Measurements from ENCODE around the gene PSMA1. TPM values are rescaled to one million over a fixed set of nuclear protein-coding genes. Genes with fewer than 3 reads are reported as not detected.

The PSMA1 gene
- total RNA-seq, 2 donors from 2014 or later = 68.7 to 135 TPM

DNA sequence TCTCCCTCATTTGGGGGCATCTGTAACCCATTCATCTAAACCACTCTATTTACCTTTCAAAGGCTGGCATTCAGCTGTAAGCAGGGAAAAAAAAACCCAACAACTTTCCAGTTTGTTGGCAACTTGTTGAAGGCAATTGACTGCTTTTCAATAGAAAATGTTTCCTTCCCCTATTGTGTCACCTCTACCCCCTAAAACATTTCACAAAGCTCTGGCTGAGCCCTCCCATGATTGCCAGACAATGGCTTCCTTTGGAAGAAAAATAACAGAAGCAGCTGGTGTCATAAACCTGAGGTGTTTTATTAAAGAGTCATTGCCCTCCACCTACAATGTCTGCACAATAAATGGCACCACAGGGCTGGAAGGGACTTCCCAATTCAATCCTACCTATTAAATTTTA is 22.1 kb upstream of the PSMA1 start:
- DNase-seq (ENCODE audit: low spot score) = no peak
- Histone ChIP-seq H3K4me1 (replicated peaks) (no peaks in the 10 kb centered on the region), H3K27ac (no peak overlapping the region), H3K36me3 (no peaks in the 10 kb centered on the region), H3K9me3 (no peaks in the 10 kb centered on the region), H3K4me3 (no peak overlapping the region), H3K27me3 (replicated peaks; ENCODE audit: insufficient read depth) (no peaks in the 10 kb centered on the region)
- TF ChIP-seq, protein P1, sequence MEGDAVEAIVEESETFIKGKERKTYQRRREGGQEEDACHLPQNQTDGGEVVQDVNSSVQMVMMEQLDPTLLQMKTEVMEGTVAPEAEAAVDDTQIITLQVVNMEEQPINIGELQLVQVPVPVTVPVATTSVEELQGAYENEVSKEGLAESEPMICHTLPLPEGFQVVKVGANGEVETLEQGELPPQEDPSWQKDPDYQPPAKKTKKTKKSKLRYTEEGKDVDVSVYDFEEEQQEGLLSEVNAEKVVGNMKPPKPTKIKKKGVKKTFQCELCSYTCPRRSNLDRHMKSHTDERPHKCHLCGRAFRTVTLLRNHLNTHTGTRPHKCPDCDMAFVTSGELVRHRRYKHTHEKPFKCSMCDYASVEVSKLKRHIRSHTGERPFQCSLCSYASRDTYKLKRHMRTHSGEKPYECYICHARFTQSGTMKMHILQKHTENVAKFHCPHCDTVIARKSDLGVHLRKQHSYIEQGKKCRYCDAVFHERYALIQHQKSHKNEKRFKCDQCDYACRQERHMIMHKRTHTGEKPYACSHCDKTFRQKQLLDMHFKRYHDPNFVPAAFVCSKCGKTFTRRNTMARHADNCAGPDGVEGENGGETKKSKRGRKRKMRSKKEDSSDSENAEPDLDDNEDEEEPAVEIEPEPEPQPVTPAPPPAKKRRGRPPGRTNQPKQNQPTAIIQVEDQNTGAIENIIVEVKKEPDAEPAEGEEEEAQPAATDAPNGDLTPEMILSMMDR (IDR thresholded peaks at IDR 0.05) = no peak
- TF ChIP-seq POLR2AphosphoS5 (IDR thresholded peaks at IDR 0.05) (no peak), POLR2A (IDR thresholded peaks at IDR 0.05) (no peak)
- intact Hi-C loops (cut with DNase I) = no loop called here

DNA sequence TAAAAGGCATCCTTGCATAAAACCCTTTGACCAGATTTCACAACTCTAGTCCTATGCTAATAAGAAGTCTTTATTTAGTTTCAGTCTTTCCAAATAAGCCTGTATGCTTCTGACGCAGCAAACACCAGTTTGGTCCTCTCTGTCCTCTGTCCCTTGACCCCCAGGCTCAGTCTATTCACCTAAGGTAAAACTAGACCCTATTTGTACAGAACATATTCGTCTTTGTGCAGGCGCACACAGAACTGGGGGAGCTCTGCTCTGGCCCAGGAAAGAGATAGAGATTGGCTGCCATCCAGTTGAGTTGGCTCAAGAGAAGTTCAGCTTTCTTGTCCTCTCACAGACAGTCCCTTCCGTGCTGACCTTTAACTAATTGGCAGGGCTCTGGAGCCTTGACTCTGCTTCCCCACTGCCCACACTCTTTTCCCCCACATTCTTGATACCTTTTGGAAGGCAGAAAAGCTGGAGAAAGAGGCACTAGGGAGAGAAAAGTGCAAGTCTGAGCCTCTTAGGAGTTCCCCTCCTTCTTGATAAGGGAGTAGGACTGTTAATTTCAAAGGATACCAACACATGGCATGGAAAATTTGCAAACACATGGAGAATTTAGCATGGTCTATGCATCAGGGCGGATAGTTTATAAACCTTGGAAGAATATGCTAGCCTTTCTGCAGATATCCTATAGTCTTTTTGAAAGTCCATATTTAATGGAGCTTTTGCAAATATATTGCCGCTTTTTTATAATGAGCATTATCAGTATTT is 21.2 kb upstream of the PSMA1 start:
- DNase-seq (ENCODE audit: low spot score) = no peak
- H3K27me3 ChIP-seq (replicated peaks; ENCODE audit: insufficient read depth) = no peaks in the 10 kb centered on the region
- no peaks in the 10 kb centered on the region for H3K9me3 ChIP-seq
- WGBS = 56% methylated on average over 6 of the region's 6 CpGs
- no peak overlapping the region for H3K4me3 ChIP-seq
- TF ChIP-seq POLR2AphosphoS5 (IDR thresholded peaks at IDR 0.05) (no peak), POLR2A (IDR thresholded peaks at IDR 0.05) (no peak)
- TF ChIP-seq, protein P1 (IDR thresholded peaks at IDR 0.05) = no peak
- intact Hi-C loops (cut with DNase I) = no loop called here
- H3K4me1 ChIP-seq (replicated peaks) = no peaks in the 10 kb centered on the region
- H3K27ac ChIP-seq = no peak overlapping the region
- no peaks in the 10 kb centered on the region for H3K36me3 ChIP-seq

DNA sequence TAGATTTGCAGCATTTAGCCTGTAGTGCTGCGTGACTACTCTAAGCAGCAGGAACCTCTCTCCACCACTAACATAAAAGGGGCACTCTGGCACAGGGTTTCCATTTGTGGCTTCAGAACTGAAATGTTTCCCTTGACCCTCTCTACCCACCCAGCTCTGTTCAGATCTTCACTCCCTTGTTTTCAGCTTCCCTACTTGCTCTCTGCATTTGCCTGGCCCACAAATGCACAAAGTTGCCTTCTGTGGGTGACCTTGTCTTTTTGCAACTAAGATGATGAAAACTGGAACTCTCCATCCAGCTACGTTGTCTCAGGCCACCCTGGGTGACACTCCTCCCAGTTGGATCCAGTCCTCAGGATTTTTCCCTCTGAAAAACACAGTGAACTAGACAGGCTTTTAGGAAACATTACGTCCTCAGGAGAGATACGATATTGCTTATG is 19.8 kb upstream of the PSMA1 start:
- Histone ChIP-seq H3K4me1 (replicated peaks) (no peaks in the 10 kb centered on the region), H3K27ac (peak overlapping the region in 1 of 2 donors; percentile 16)

DNA sequence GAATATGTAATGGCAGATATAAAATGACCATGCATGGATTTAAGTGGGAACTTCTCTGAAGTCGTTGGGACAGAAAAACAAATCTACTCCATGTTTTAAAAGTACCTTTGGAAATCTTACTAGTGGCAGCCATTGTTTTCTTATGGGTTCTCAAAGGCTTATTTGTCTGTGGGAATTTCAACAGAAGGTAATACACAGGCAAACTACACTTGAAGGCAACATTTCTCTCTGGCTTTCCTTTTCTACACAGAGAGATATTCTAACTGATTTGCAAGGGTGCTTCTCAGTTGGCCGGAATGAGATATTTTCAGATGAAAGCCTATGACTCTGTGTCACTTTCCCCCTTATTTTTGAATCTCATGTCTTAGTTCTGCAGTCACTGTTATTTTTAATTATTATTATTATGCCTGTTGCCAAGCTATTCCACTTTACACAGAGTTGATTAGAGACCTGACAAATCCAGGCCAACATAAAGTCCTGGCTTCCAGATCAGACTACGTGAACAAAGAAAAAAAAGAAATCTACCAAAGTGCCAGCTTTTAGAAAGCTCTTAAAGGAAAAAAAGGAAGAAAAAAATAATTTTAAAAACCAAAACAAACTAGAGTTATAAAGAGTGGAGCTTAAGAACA is 18.9 kb upstream of the PSMA1 start:
- 75% methylated on average over 3 of the region's 3 CpGs for WGBS
- H3K4me1 ChIP-seq (replicated peaks) = no peaks in the 10 kb centered on the region
- intact Hi-C loops (cut with DNase I) = loop anchor here (5.0 kb wide), 2 partner anchors 103 to 368 kb away; partner anchors contain the start of gene PDE3B

More for the DNA sequence above, 19.8 kb upstream of the PSMA1 start:
- no peaks in the 10 kb centered on the region for H3K9me3 ChIP-seq
- no peak overlapping the region for H3K4me3 ChIP-seq
- 73% methylated on average over 4 of the region's 4 CpGs for WGBS
- no peaks in the 10 kb centered on the region for H3K27me3 ChIP-seq (replicated peaks; ENCODE audit: insufficient read depth)
- H3K36me3 ChIP-seq = no peaks in the 10 kb centered on the region
- intact Hi-C loops (cut with DNase I) = loop anchor here (5.0 kb wide), 2 partner anchors 102 to 367 kb away; partner anchors contain the start of gene PDE3B
- no peak for DNase-seq (ENCODE audit: low spot score)
- TF ChIP-seq POLR2A (IDR thresholded peaks at IDR 0.05) (no peak), POLR2AphosphoS5 (IDR thresholded peaks at IDR 0.05) (no peak)
- TF ChIP-seq, protein P1 (IDR thresholded peaks at IDR 0.05) = no peak

More for the DNA sequence above, 18.9 kb upstream of the PSMA1 start:
- no peaks in the 10 kb centered on the region for H3K36me3 ChIP-seq
- DNase-seq (ENCODE audit: low spot score) = no peak
- no peak overlapping the region for H3K27ac ChIP-seq
- H3K9me3 ChIP-seq = no peaks in the 10 kb centered on the region
- H3K4me3 ChIP-seq = no peak overlapping the region
- no peak for TF ChIP-seq POLR2AphosphoS5 (IDR thresholded peaks at IDR 0.05)
- TF ChIP-seq, protein P1 (IDR thresholded peaks at IDR 0.05) = no peak
- no peak for TF ChIP-seq POLR2A (IDR thresholded peaks at IDR 0.05)
- no peaks in the 10 kb centered on the region for H3K27me3 ChIP-seq (replicated peaks; ENCODE audit: insufficient read depth)
